PFSK-1 (cell line): ENCODE data around the gene IL1RN.

ENCODE experiments used
- SIN3A ChIP-seq: IDR thresholded peaks from 2 replicates; pipeline ENCODE4 v1.6.1; 2012; ENCODE audit warnings: mild to moderate bottlenecking, low read length, moderate library complexity, borderline replicate concordance; ENCODE audit not compliant: insufficient read depth
- TAF1 ChIP-seq: IDR thresholded peaks from 2 replicates; pipeline ENCODE4 v1.6.1; 2012; ENCODE audit warnings: low read length, control low read depth, borderline replicate concordance; ENCODE audit not compliant: insufficient read depth

- TF ChIP-seq SIN3A (no peak), TAF1 (no peak)
These were observed 16.9 kb downstream of the IL1RN start for GRCh38 chr2:113144259-113144658.
